ENCODE results near the gene CCNYL1.

CCNYL1 gene

GRCh38 chr2:207767461-207768167 lies 56.2 kb downstream of the CCNYL1 start:
- peak in 1 of 2 donors; percentile 28 for DNase-seq

- DNase-seq: peak; percentile 26 to 33
Measured at GRCh38 chr2:207768168-207768865, 56.9 kb downstream of the CCNYL1 start.

GRCh38 chr2:207768866-207769596 lies 57.6 kb downstream of the CCNYL1 start:
- peak; percentile 27 to 42 for DNase-seq

GRCh38 chr2:207770602-207771404 lies 59.4 kb downstream of the CCNYL1 start:
- peak in 1 of 2 donors; percentile 20 for DNase-seq

GRCh38 chr2:207771421-207771820 lies 60.0 kb downstream of the CCNYL1 start:
- no peak for DNase-seq

GRCh38 chr2:207772081-207772843 lies 60.8 kb downstream of the CCNYL1 start:
- peak in 1 of 2 donors; percentile 24 for DNase-seq

GRCh38 chr2:207772844-207773205 lies 61.4 kb downstream of the CCNYL1 start:
- no peak for DNase-seq

- DNase-seq: no peak
Measured at GRCh38 chr2:207775473-207775872, 64.0 kb downstream of the CCNYL1 start.

GRCh38 chr2:207777124-207777523 lies 65.7 kb downstream of the CCNYL1 start:
- DNase-seq: no peak

GRCh38 chr2:207778298-207778882 lies 67.0 kb downstream of the CCNYL1 start:
- DNase-seq: no peak

GRCh38 chr2:207779523-207779922 lies 68.1 kb downstream of the CCNYL1 start:
- DNase-seq: no peak

GRCh38 chr2:207782238-207783030 lies 71.0 kb downstream of the CCNYL1 start:
- DNase-seq: no peak

- DNase-seq: no peak
Measured at GRCh38 chr2:207783514-207783913, 72.1 kb downstream of the CCNYL1 start.

GRCh38 chr2:207784898-207785297 lies 73.5 kb downstream of the CCNYL1 start:
- DNase-seq: no peak

- DNase-seq: no peak
Measured at GRCh38 chr2:207787017-207787416, 75.6 kb downstream of the CCNYL1 start.

- no peak for DNase-seq
Measured at GRCh38 chr2:207787800-207788199, 76.4 kb downstream of the CCNYL1 start.

- no peak for DNase-seq
Measured at GRCh38 chr2:207790898-207791297, 79.5 kb downstream of the CCNYL1 start.

GRCh38 chr2:207791579-207792243 lies 80.3 kb downstream of the CCNYL1 start:
- DNase-seq: no peak

GRCh38 chr2:207792244-207792785 lies 80.9 kb downstream of the CCNYL1 start:
- no peak for DNase-seq
